Endodermal cell (in vitro differentiated cells): ENCODE results near the gene SRRT. TPM values are rescaled to one million over a fixed set of nuclear protein-coding genes. Genes with fewer than 3 reads are reported as not detected.

Experiments used
- DNase-seq: peaks from one replicate; pipeline ENCODE4 v3.0.0-alpha.2; 2017
- H3K27ac ChIP-seq: 2 replicates; pipeline ENCODE4 v1.5.1; 2013; ENCODE audit warnings: mild to moderate bottlenecking, low read depth, low read length, moderate library complexity
- H3K27me3 ChIP-seq: 2 replicates; pipeline ENCODE4 v1.6.1; 2013; ENCODE audit warnings: mild to moderate bottlenecking, low read length, moderate library complexity; ENCODE audit not compliant: insufficient read depth, control insufficient read depth, poor library complexity, severe bottlenecking
- H3K36me3 ChIP-seq: 2 replicates; pipeline ENCODE4 v1.7.0; 2013; ENCODE audit warnings: mild to moderate bottlenecking, low read length, moderate library complexity; ENCODE audit not compliant: control insufficient read depth, insufficient read depth
- H3K4me1 ChIP-seq: one replicate; pipeline ENCODE4 v1.7.0; 2013; ENCODE audit warnings: low read length; ENCODE audit not compliant: control insufficient read depth, insufficient read depth
- H3K4me3 ChIP-seq: 2 replicates; pipeline ENCODE4 v1.5.1; 2013; ENCODE audit warnings: mild to moderate bottlenecking, low read length, moderate library complexity
- H3K9ac ChIP-seq: 2 replicates; pipeline ENCODE4 v1.6.1; 2013; ENCODE audit warnings: mild to moderate bottlenecking, low read length, moderate library complexity; ENCODE audit not compliant: poor library complexity, severe bottlenecking; ENCODE audit errors: extremely low read depth
- H3K9me3 ChIP-seq: 2 replicates; pipeline ENCODE4 v1.6.1; 2013; ENCODE audit warnings: mild to moderate bottlenecking, low read length, moderate library complexity; ENCODE audit not compliant: control insufficient read depth
- H3K27ac Mint-ChIP-seq: 2 replicates; pipeline ENCODE4 v1.8.0; 2020; ENCODE audit warnings: mixed read lengths
- H3K27me3 Mint-ChIP-seq: 2 replicates; pipeline ENCODE4 v1.8.0; 2021; ENCODE audit warnings: mild to moderate bottlenecking, mixed read lengths; ENCODE audit not compliant: insufficient read depth
- H3K36me3 Mint-ChIP-seq: 2 replicates; pipeline ENCODE4 v1.8.0; 2020; ENCODE audit warnings: low read depth, mixed read lengths
- H3K4me1 Mint-ChIP-seq: 2 replicates; pipeline ENCODE4 v1.8.0; 2020; ENCODE audit warnings: mixed read lengths
- H3K4me3 Mint-ChIP-seq: 2 replicates; pipeline ENCODE4 v1.8.0; 2020; ENCODE audit warnings: mild to moderate bottlenecking, moderate library complexity, mixed read lengths
- H3K9me3 Mint-ChIP-seq: 2 replicates; pipeline ENCODE4 v1.8.0; 2020; ENCODE audit warnings: mild to moderate bottlenecking, mixed read lengths
- WGBS, 2 experiments: methylation state at CpG; one replicate each; pipeline versions ENCODE4 v1.1.5 to v1.1.7; 2013; ENCODE audit warnings: missing lambda C conversion rate in 2 of 2, mixed read lengths in 1 of 2; ENCODE audit not compliant: insufficient coverage in 1 of 2, insufficient read length in 1 of 2; 5-methylcytosine and 5-hydroxymethylcytosine counted together
- total RNA-seq, 2 donors: library from RNA; stranded (reverse); fragmentation: NEBNext Ultra II Directional in 1 of 2; extraction: Animal tissue kit (Norgen Biotek cat#: 25700) in 1 of 2; gene quantifications; 2 replicates in 1 of 2; 3 replicates in 1 of 2; pipeline ENCODE4 v1.2.1, GENCODE V29; 2021
- TF ChIP-seq, protein P1 (sequence below): fragments of 200-600 bp; sonication (generic); conservative IDR thresholded peaks from 2 replicates; pipeline ENCODE4 v1.5.0; 2021; ENCODE audit warnings: antibody characterized with exemption, mild to moderate bottlenecking

Gene SRRT
- total RNA-seq, 2 donors from 2014 or later, result 186 to 236 TPM

- Mint-ChIP-seq H3K4me3 (no peak overlapping the region), H3K27me3 (peaks cover 9% of the 10 kb centered on the region), H3K9me3 (no peaks in the 10 kb centered on the region), H3K4me1 (peaks cover 4% of the 10 kb centered on the region), H3K36me3 (no peaks in the 10 kb centered on the region), H3K27ac (no peak overlapping the region)
- peaks cover 9% of the 10 kb centered on the region for H3K27me3 ChIP-seq
- DNase-seq, result no peak
- no peaks in the 10 kb centered on the region for H3K9me3 ChIP-seq
- no peak overlapping the region for H3K9ac ChIP-seq
- H3K4me3 ChIP-seq, result no peak overlapping the region
- TF ChIP-seq, protein P1, sequence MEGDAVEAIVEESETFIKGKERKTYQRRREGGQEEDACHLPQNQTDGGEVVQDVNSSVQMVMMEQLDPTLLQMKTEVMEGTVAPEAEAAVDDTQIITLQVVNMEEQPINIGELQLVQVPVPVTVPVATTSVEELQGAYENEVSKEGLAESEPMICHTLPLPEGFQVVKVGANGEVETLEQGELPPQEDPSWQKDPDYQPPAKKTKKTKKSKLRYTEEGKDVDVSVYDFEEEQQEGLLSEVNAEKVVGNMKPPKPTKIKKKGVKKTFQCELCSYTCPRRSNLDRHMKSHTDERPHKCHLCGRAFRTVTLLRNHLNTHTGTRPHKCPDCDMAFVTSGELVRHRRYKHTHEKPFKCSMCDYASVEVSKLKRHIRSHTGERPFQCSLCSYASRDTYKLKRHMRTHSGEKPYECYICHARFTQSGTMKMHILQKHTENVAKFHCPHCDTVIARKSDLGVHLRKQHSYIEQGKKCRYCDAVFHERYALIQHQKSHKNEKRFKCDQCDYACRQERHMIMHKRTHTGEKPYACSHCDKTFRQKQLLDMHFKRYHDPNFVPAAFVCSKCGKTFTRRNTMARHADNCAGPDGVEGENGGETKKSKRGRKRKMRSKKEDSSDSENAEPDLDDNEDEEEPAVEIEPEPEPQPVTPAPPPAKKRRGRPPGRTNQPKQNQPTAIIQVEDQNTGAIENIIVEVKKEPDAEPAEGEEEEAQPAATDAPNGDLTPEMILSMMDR, result no peak
- no peak overlapping the region for H3K27ac ChIP-seq
- no peaks in the 10 kb centered on the region for H3K4me1 ChIP-seq
- H3K36me3 ChIP-seq, result no peaks in the 10 kb centered on the region
- 89 to 100% methylated on average over 3 to 5 of the region's 5 CpGs for WGBS, 2 experiments
Measured at GRCh38 chr7:100899432-100899831, 24.5 kb downstream of the SRRT start.

DNA sequence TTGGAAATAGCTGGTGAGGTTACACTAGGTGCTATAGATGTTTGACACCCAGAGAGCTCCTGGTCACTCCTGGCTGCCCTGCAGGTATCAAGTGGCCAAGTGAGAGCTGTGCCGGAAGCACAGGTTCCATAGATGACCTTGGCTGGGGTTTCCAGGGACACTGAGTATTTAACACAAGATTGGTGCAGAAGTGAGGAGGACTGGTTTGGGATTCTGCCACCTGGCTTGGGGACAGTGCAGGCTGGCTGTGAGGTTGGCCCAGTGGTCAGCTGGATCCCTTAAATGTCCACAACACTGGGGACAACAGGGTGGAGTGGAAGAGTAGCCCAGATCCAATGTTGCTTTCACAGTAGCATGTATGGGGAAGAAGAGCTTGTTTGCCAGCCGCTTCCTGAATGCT lies 26.1 kb downstream of the SRRT start:
- no peaks in the 10 kb centered on the region for H3K36me3 Mint-ChIP-seq
- no peak overlapping the region for H3K27ac Mint-ChIP-seq
- Histone ChIP-seq H3K27ac (no peak overlapping the region), H3K36me3 (no peaks in the 10 kb centered on the region), H3K4me3 (no peak overlapping the region), H3K4me1 (no peaks in the 10 kb centered on the region), H3K27me3 (peaks cover 7% of the 10 kb centered on the region), H3K9me3 (no peaks in the 10 kb centered on the region), H3K9ac (no peak overlapping the region)
- H3K4me3 Mint-ChIP-seq, result no peak overlapping the region
- no peak for DNase-seq
- WGBS, 2 experiments, result 83 to 100% methylated on average over 1 of the region's 2 CpGs
- H3K4me1 Mint-ChIP-seq, result peaks cover 3% of the 10 kb centered on the region
- H3K9me3 Mint-ChIP-seq, result no peaks in the 10 kb centered on the region
- TF ChIP-seq, protein P1, result no peak
- H3K27me3 Mint-ChIP-seq, result peaks cover 7% of the 10 kb centered on the region

DNA sequence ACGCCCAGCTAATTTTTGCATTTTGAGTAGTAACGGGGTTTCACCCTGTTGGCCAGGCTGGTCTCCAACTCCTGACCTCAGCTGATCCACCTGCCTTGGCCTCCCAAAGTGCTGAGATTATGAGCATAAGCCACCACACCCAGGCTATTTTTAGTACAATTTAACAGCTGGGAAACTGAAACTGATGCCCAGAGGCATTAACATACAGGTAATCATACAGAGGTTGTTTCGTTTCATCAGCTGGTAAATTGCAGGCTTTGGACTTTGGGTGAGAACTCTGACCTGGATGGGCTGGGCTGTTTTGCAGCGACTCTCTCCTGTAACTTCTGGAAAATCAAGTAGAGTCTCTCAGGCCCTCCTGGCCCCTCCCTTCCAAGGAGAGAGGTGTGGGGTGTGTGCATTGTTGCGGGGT lies 27.0 kb downstream of the SRRT start:
- H3K9ac ChIP-seq, result no peak overlapping the region
- H3K4me3 ChIP-seq, result no peak overlapping the region
- DNase-seq, result no peak
- no peaks in the 10 kb centered on the region for H3K27me3 ChIP-seq
- no peak overlapping the region for H3K27ac Mint-ChIP-seq
- TF ChIP-seq, protein P1, result no peak
- no peak overlapping the region for H3K4me3 Mint-ChIP-seq
- WGBS, 2 experiments, result 81 to 87% methylated on average over 4 to 5 of the region's 5 CpGs
- no peaks in the 10 kb centered on the region for H3K36me3 Mint-ChIP-seq
- H3K36me3 ChIP-seq, result no peaks in the 10 kb centered on the region
- H3K4me1 ChIP-seq, result no peaks in the 10 kb centered on the region
- no peaks in the 10 kb centered on the region for H3K9me3 Mint-ChIP-seq
- H3K4me1 Mint-ChIP-seq, result no peaks in the 10 kb centered on the region
- H3K27ac ChIP-seq, result no peak overlapping the region
- no peaks in the 10 kb centered on the region for H3K9me3 ChIP-seq
- H3K27me3 Mint-ChIP-seq, result peaks cover 2% of the 10 kb centered on the region
